C4-2B (cell line): ENCODE data around the gene PSMB5.

ENCODE experiments used
- H3K27ac ChIP-seq: fragments of 450-650 bp; 2 replicates; pipeline ENCODE4 v1.5.1; 2017
- ZFX ChIP-seq: fragments of 450-650 bp; IDR thresholded peaks from 2 replicates; pipeline ENCODE4 v1.6.1; 2017
- TF ChIP-seq, protein P1 (sequence below): fragments of 450-650 bp; conservative IDR thresholded peaks from 2 replicates; pipeline ENCODE4 v1.5.1; 2017; ENCODE audit warnings: mild to moderate bottlenecking

PSMB5 gene

DNA sequence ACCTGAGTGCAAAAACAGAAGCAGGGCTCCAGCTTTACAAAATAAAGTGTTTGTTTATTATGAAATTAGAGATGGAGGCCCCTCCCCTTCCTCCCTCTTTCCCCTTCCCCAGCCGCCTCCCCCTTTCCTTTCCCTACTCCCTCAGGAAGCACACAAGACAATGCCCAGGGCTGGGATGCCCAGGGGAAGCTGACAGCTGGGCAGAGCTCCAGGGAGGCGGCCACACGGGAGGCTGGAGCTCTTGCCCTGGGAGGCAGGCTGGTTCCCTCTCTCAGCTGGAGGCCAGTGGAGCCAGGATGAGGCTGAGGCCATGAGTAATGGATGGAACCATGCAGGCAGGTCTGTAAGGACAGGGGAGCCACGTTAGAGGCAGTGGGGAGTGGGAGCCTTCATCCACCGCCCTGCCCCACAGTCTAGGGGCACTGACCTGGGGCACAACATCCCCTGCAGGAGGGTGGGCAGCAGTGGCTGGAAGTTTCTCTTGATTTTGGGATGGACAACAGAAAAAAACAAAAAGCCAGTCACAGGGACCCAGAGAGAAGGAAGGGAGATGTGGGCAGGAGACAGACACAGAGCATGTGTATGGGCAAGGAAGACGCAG is 12.4 kb upstream of the PSMB5 start:
- H3K27ac ChIP-seq = no peak overlapping the region
- TF ChIP-seq, protein P1, sequence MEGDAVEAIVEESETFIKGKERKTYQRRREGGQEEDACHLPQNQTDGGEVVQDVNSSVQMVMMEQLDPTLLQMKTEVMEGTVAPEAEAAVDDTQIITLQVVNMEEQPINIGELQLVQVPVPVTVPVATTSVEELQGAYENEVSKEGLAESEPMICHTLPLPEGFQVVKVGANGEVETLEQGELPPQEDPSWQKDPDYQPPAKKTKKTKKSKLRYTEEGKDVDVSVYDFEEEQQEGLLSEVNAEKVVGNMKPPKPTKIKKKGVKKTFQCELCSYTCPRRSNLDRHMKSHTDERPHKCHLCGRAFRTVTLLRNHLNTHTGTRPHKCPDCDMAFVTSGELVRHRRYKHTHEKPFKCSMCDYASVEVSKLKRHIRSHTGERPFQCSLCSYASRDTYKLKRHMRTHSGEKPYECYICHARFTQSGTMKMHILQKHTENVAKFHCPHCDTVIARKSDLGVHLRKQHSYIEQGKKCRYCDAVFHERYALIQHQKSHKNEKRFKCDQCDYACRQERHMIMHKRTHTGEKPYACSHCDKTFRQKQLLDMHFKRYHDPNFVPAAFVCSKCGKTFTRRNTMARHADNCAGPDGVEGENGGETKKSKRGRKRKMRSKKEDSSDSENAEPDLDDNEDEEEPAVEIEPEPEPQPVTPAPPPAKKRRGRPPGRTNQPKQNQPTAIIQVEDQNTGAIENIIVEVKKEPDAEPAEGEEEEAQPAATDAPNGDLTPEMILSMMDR = no peak
- TF ChIP-seq ZFX = no peak

DNA sequence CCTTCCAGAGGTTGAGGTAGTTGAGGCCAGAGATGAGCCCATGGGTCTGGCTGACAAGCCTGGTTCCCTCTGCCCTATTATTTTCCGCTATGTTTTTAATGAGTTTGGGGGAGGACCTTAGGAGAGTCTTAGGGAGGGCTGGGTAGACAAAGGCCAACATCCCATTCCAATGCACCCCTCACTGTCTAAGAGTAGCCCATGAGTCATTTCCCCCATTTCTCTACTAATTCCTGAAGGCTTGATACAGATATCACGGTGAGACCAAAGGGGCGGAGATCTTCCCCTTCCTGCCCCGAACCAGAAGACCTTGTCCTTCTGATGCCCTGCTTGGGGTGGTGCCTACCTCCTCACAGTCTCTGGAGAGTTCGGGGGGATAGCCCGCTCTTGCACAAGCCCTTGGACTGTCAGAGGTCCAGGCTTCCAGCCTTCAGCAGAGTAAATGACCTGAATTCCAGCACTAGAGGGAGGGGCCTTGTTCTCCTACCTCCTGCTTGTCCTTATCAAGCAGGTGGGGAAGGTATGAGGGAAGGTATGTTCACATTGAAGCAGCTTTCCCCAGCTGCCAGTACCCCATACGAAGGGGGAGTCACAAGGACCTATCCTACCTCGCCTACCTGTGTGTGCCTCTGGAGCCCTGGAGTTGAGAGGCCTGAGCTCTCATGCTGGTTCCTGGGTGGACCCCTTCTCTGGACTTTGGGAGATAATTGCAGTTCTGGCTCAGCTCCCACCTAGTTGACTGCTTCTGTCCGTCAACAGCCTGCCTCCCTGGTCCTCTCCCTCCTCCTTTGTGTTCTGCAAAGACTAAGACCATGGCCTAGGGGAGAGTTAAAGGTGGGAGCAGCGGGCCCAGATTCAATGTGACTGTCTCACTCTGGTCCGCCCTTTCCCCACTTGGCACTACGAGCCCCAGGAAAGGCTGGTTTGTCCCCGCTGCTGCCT is 11.0 kb upstream of the PSMB5 start:
- TF ChIP-seq, protein P1 = no peak
- TF ChIP-seq ZFX = no peak
- no peak overlapping the region for H3K27ac ChIP-seq

DNA sequence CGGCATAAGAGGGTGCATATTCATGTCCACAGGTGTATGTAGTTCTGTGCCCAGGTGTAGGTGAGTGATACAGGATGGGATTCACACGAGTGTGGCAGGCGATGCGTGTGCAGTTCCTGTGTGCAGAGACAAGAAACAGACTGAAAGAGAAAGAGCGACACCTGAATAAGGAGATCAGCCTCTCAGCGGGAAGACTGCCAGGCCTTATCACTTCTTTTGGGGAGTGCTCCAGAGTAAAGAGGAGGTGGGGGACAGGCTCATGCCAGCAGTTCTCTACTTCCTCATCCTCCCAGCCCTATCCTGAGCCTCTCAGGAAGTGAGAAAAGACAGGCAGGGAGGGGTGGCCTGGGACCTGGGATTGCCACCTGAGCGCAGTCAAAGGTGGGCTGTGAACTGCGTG is 10.1 kb upstream of the PSMB5 start:
- H3K27ac ChIP-seq = no peak overlapping the region
- TF ChIP-seq ZFX = no peak
- TF ChIP-seq, protein P1 = no peak

DNA sequence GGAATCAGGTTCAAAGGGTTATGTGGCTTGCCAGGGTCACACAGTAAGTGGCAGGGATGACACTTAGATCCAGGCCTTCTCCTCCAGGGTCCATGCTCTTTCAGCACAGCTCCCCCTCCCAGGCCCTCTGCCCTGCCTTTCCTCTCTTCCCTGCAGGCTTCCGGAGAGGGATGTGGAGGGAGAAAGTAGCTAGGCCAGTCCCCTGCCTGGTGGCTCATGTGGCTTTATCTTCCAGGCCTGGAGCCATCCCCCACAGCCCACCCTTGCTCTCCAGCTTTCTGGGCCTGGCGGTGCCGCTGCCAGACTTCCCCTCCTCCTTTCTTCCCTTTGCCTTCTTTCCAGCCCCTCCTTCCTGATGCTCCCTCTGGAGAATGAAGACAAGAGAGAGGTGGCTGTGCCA is 9.1 kb upstream of the PSMB5 start:
- no peak overlapping the region for H3K27ac ChIP-seq
- TF ChIP-seq, protein P1 = no peak
- TF ChIP-seq ZFX = no peak

DNA sequence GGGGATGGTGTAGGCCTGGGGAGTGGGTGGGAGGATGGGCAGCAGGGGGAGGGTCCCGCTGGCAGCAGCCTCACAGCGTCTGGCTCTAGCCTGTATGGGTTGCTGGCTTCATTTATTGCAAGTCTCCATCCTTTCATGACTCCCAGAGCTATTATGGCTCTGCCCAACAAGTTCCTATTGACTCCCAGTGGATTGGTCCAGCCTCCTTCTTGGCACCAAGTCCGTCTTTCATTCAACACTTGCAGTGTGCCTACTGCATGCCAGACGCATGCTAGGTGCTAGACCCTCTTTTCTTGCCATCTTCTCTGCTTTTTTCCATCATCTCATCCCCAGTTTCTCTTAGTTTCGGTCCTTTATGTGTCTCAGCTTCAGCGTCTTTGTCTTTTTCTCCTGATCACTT is 8.4 kb upstream of the PSMB5 start:
- TF ChIP-seq, protein P1 = no peak
- no peak for TF ChIP-seq ZFX
- no peak overlapping the region for H3K27ac ChIP-seq

DNA sequence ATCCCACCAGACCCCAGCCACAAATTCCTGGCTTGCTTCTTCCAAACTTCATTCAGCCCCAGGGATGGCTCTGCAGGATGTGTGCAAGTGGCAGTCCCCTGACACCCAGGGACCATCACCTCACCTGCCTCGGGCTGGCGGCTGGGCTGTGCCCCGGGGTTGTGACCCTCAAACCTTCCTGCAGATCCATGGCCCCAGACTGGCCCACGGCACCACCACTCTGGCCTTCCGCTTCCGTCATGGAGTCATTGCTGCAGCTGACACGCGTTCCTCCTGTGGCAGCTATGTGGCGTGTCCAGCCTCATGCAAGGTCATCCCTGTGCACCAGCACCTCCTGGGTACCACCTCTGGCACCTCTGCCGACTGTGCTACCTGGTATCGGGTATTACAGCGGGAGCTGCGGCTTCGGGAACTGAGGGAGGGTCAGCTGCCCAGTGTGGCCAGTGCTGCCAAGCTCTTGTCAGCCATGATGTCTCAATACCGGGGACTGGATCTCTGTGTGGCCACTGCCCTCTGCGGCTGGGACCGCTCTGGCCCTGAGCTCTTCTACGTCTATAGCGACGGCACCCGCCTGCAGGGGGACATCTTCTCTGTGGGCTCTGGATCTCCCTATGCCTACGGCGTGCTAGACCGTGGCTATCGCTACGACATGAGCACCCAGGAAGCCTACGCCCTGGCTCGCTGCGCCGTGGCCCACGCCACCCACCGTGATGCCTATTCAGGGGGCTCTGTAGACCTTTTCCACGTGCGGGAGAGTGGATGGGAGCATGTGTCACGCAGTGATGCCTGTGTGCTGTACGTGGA is 7.7 kb upstream of the PSMB5 start, which contains the start of gene PSMB11:
Gene PSMB11, plus strand, starts transcription at position 51 of the 804 bp plus-strand sequence. Its CDS starts 14 bp downstream, at position 65.
- no peak for TF ChIP-seq ZFX
- TF ChIP-seq, protein P1 = no peak
- H3K27ac ChIP-seq = no peak within 1 kb of the TSS
